IPS DF 19.7 (cell line): Measurements from ENCODE around the gene FAM210A.
A peak's percentile ranks its signal among the peaks of the same experiment; 100 is the strongest.

Source experiments
- DNase-seq: peaks from one replicate; pipeline ENCODE4 v3.0.0-alpha.2; 2013; ENCODE audit warnings: low read depth, low spot score

The FAM210A gene

DNA sequence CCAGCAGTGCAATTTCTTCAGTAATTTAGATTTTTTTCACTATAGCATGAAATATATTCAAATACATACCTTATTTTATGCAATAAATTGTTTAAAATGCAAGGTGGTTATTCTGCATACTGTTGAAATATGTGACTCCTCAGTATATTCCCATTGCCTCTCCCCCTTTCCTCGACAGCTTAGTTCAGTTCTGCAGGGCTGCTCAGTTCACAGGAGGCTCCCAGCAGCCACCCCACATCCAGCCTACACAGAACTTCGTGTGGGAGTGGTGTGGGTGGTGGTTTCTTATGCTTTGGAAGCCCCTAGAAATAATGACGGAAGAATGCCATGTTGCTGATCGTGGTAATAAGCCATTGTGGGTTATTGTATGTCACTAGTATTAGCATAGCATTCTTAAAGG is 79.7 kb downstream of the FAM210A start:
- DNase-seq = no peak

DNA sequence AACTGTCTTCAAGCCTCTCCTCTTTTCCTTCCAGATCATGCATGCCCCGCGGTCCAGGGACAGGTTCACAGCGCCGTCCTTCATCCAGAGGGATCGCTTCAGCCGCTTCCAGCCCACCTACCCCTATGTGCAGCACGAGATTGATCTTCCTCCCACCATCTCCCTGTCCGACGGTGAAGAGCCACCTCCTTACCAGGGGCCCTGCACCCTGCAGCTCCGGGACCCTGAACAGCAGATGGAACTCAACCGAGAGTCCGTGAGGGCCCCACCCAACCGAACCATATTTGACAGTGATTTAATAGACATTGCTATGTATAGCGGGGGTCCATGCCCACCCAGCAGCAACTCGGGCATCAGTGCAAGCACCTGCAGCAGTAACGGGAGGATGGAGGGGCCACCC is 81.3 kb downstream of the FAM210A start:
- no peak for DNase-seq

DNA sequence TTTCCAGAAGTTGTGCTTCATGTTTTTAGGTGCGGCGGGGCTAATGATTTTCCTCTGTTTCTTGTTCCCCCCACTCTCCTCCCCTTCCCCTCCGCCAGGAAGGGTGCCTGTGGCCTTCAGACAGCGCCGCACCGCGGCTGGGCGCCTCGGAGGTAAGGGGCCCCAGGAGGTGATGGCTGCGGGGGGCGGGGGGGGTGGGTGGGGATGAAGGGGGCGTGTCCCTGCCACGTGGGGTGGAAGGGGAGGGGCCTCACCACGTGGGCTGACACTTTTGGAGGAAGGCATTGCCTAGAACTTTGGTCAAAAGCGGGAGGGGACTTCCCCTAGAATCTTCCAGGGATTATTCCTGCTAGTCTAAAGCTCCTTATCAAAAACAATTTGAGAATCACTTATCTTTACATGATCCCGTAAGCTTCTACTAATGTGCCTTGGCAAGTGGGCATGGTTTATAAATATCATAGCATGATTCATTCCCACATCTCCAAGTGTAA is 83.1 kb downstream of the FAM210A start:
- no peak for DNase-seq

GRCh38 chr18:13642440-13642827 is 83.9 kb downstream of the FAM210A start:
- DNase-seq = no peak

GRCh38 chr18:13641551-13642439 is 84.6 kb downstream of the FAM210A start:
- DNase-seq = no peak

DNA sequence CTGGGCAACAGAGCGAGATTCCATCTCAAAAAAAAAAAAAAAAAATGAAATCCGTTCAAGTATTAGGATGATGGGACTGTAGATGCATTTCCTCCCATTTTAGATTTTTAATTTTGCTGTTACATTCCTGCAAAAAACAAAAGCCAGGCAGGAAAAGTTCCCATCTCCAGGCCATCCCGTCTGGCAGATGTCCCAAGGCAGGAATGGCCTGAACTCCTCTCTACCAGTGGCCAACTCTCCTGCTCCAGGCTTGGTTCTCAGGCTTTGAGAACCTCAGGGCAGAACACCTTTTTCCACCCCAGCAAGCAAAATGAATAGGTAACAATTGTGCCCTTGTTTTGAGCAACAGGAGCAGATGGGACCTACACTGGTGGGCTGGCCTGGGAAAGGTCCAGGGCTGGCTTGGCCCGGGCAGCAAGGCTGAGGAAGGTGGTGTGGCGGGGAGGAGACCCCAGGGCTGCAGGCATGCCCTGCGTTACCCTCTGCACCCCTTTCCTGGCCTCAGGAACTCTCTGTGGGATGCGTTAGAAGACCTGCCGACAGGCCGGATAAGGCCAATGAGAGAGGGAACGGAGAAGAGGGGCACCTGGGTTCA is 86.0 kb downstream of the FAM210A start:
- DNase-seq = no peak

GRCh38 chr18:13638719-13639595 is 87.4 kb downstream of the FAM210A start:
- no peak for DNase-seq

- DNase-seq = no peak
Measured at GRCh38 chr18:13635046-13635445, 91.3 kb downstream of the FAM210A start.

GRCh38 chr18:13633700-13634099 is 92.7 kb downstream of the FAM210A start:
- no peak for DNase-seq

DNA sequence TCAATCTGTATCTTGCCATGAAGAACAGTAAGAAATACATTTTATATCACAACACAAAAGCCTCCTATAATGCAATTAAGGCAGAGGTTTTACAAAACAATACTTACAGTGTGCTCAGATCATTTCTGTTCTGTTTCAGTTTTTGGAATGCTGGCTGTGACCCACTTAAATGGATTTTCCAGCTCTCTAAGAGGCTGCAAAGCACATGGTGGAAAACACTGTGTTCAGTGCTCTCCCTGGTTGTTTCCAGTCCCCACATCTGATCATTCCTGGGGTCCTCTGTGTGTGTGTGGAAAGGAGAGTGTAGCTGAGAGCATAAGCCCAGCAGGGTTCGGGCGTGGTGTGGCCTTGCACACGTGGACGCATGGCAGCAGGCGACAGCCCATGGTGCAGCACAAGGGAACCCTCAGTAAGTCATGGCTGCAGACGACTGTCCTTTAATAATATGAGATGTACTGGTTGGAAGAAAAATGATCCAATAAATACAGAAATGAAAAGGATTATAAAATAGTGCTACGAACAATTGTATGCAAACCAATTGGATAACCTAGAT is 95.6 kb downstream of the FAM210A start:
- DNase-seq = no peak

DNA sequence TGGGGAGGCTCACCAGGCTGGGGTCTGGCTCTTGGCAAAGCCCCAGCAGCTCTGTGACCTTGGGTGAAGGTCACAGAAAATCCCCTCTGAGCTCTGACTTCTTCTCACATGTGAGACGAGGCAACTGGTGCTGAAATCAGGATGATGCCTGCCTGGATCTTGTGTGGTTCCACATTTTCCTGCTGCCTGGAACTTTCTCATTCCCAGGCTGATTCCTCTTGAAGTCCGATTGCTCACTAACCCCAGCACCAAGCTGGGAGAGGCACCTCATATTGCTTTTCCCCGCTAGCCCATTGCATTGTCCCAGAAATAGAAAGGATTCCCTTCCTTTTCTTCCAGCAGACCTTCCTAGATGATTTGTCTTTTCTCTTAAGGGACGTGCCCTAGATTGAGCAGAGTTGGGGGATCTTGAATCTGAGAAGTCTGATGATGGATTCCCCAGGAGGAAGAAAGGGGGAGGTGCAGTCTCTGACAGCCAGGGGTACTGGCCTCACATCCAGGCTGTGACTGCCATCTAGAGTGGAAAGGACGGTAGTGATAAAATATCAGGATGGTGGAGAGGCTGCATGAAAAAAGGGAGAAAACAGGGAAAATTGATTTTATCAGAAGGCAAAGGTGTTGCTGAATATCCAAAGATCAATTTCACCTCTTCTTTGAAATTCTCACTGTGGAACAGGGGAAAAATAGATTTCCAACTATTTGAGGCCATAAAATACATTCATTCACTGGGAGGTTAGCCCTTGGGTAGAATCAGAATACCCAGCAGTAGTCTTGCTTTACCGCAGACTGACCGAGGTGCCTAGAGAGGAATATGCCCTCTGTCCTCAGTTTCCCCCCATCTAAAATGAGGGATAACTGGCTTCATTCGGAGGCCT is 96.3 kb downstream of the FAM210A start:
- DNase-seq = peak; percentile 50

- DNase-seq = no peak
Measured at GRCh38 chr18:13628211-13628610, 98.1 kb downstream of the FAM210A start.

DNA sequence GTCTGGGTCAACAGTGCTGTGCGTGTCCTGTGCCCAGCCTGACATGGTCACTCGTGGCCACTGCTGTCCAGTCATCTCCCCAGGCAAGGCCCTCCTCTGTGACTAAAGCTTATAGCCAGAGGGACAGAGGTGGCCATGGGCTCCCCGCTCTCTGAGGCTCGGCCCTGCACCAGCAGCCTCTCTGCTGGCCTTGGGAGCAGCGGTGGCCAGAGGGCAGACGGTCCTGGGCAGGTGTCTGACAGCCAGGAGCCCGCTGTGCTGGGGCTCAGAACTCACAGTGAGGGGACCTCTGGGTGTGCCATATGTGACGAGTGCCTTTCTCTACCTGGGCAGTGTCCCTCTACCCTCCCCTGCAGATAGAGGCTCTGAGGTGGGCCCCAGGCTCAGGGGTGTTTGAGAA is 98.7 kb downstream of the FAM210A start:
- no peak for DNase-seq

GRCh38 chr18:13626544-13626908 is 99.8 kb downstream of the FAM210A start:
- DNase-seq = no peak

GRCh38 chr18:13625843-13626543 is 100.4 kb downstream of the FAM210A start:
- no peak for DNase-seq

- DNase-seq = no peak
Measured at GRCh38 chr18:13625355-13625754, 101.0 kb downstream of the FAM210A start.

DNA sequence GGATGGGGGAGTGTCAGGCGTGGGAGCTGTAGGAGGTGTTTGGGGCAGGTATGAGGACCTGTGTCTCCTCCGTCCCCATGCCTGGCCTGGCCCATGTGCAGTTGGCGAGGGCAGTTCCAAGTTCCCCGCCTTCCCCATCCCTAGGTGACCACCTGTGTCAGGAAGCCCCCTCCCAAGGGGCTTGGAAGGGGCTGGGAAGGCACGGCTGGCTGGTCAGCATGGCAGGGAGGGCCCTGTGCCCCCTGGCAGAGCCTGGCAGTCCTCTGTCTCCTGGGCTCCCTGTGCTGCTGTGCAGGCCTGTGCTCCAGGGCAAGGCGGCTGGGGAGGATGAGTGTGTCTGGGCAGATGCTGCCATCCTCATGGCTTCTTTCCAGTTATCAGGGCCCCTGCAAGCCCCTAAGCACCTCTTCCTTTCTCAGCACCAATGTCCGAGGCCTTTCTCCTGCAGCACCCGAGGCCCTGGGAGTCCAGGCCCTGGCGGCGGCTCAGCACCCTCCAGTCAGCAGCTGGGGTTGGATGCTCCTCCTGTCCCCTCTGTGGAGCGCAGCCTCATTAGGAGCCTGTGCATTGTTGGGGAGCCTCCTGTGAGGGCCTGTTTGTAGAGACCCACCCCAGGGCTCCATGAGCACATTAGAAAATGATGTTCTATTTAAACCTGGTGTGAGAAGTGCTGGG is 101.7 kb downstream of the FAM210A start:
- no peak for DNase-seq

DNA sequence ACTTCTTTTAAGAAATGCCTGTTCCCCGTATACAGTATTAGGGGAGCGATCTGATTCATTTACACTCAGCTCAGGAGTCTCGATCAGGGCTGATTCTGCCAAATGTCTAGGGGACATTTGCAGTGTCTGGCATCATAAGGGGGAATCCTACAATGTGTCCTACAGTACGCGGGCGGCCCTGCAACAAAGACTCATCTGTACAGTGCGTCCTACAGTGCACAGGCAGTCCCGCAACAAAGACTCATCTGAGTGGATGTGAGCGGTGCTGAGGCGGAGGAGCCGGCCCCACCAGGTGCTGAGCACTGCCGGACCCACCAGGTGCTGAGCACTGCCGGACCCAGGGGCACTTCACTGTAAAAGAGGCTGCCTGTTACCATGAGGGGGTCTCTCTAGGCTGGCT is 102.5 kb downstream of the FAM210A start:
- DNase-seq = no peak

- no peak for DNase-seq
Measured at GRCh38 chr18:13623348-13623747, 103.0 kb downstream of the FAM210A start.

- no peak for DNase-seq
Measured at GRCh38 chr18:13622751-13623150, 103.6 kb downstream of the FAM210A start.
